Measurements from ENCODE around the gene MAK.

DNA sequence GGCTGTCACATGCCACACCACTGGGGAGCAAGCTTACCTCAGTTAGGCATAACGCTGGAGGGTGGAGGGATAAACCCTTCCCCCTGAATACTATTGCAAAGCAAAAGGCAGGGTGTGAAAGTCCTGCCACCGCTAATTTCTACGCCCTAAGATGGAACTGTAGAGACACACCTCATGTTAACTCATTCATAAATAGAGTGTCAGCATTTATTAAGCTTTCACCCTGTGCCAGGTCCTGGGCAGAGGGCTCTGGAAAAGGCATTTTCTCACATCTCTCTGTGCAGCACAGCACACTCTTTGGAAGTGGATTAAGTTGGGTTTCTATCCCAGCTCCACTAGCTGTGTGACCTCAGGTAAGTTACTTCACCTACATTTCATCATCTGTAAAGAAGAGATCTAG is 68.9 kb downstream of the MAK start:
- TF ChIP-seq, protein P1, sequence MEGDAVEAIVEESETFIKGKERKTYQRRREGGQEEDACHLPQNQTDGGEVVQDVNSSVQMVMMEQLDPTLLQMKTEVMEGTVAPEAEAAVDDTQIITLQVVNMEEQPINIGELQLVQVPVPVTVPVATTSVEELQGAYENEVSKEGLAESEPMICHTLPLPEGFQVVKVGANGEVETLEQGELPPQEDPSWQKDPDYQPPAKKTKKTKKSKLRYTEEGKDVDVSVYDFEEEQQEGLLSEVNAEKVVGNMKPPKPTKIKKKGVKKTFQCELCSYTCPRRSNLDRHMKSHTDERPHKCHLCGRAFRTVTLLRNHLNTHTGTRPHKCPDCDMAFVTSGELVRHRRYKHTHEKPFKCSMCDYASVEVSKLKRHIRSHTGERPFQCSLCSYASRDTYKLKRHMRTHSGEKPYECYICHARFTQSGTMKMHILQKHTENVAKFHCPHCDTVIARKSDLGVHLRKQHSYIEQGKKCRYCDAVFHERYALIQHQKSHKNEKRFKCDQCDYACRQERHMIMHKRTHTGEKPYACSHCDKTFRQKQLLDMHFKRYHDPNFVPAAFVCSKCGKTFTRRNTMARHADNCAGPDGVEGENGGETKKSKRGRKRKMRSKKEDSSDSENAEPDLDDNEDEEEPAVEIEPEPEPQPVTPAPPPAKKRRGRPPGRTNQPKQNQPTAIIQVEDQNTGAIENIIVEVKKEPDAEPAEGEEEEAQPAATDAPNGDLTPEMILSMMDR (IDR thresholded peaks at IDR 0.05), result no peak
- TF ChIP-seq POLR2A (IDR thresholded peaks at IDR 0.05), result no peak

All from esophagus squamous epithelium (tissue), 4 donors.